Astrocyte (in vitro differentiated cells and primary cell): ENCODE results near the gene ITCH.

ENCODE experiments used
- EZH2 ChIP-seq: IDR thresholded peaks from 2 replicates; pipeline ENCODE4 v1.6.1; 2012; ENCODE audit warnings: mild to moderate bottlenecking, low read length, inconsistent platforms; ENCODE audit not compliant: insufficient read depth
- TF ChIP-seq, protein P1 (sequence below): IDR thresholded peaks from 2 replicates; pipeline ENCODE4 v1.5.1; 2011; ENCODE audit warnings: low read depth, mild to moderate bottlenecking, inconsistent platforms, low read length, moderate library complexity; ENCODE audit not compliant: insufficient read depth

DNA sequence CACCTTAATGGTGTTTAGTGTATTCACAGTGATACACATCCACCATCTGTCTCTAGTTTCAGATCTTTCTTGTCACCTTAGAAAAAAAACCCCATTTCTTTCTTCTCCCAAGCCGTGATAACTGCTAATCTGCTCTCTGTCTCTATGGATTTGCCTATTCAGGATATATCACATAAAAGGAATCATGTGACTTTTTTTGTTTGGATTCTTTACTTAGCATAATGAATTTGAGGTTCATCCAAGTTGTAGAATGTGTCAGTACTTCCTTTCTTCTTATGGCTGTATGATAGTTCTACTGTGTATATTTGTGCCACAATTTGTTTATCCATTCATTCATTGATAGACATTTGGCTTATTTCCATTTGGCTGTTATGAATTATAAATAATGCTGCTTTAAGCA is 57.1 kb downstream of the ITCH start:
- TF ChIP-seq, protein P1, sequence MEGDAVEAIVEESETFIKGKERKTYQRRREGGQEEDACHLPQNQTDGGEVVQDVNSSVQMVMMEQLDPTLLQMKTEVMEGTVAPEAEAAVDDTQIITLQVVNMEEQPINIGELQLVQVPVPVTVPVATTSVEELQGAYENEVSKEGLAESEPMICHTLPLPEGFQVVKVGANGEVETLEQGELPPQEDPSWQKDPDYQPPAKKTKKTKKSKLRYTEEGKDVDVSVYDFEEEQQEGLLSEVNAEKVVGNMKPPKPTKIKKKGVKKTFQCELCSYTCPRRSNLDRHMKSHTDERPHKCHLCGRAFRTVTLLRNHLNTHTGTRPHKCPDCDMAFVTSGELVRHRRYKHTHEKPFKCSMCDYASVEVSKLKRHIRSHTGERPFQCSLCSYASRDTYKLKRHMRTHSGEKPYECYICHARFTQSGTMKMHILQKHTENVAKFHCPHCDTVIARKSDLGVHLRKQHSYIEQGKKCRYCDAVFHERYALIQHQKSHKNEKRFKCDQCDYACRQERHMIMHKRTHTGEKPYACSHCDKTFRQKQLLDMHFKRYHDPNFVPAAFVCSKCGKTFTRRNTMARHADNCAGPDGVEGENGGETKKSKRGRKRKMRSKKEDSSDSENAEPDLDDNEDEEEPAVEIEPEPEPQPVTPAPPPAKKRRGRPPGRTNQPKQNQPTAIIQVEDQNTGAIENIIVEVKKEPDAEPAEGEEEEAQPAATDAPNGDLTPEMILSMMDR = no peak
- no peak for TF ChIP-seq EZH2
